GM12878 (cell line): ENCODE measurements around the gene HBB. TPM values are rescaled to one million over a fixed set of nuclear protein-coding genes. Genes with fewer than 3 reads are reported as not detected.

ENCODE experiments used
- ATF2 ChIP-seq: IDR thresholded peaks from 2 replicates; pipeline ENCODE4 v1.6.1; 2012; ENCODE audit warnings: low read length, inconsistent platforms
- CTCF ChIP-seq, 3 experiments: IDR thresholded peaks in 2 of 3; conservative IDR thresholded peaks in 1 of 3; 2 replicates each; pipeline ENCODE4 v1.5.1; 2011; ENCODE audit warnings: low read depth in 3 of 3, low read length in 3 of 3, mild to moderate bottlenecking in 3 of 3, control low read depth in 2 of 3, moderate library complexity in 2 of 3, inconsistent platforms in 1 of 3, mixed read lengths in 1 of 3; ENCODE audit not compliant: control insufficient read depth in 2 of 3, insufficient read depth in 1 of 3; ENCODE audit errors: extremely low read depth in 1 of 3
- MAX ChIP-seq: IDR thresholded peaks from 2 replicates; pipeline ENCODE4 v1.6.1; 2012; ENCODE audit warnings: low read depth, low read length, improper control_type of control experiment
- NR2C2 ChIP-seq: IDR thresholded peaks from 2 replicates; pipeline ENCODE4 v1.6.1; 2011; ENCODE audit warnings: borderline replicate concordance, low read depth; ENCODE audit not compliant: control insufficient read depth, insufficient read length
- SIN3A ChIP-seq: IDR thresholded peaks from 2 replicates; pipeline ENCODE4 v1.6.1; 2012; ENCODE audit warnings: low read depth, low read length, improper control_type of control experiment
- USF1 ChIP-seq: IDR thresholded peaks from 2 replicates; pipeline ENCODE4 v1.6.1; 2011; ENCODE audit warnings: borderline replicate concordance, low read depth, mild to moderate bottlenecking, moderate library complexity, mixed read lengths, low read length; ENCODE audit not compliant: insufficient read depth; ENCODE audit errors: extremely low read length
- polyA plus RNA-seq, 11 experiments: library from polyadenylated mRNA; depleted of rRNA in 4 of 11; unstranded in 6 of 11; stranded (reverse) in 5 of 11; fragments of >200 nt; fragmentation: Nextera tagmentation in 4 of 11; fragmentation: Illumina TruSeq in 1 of 11; extraction: Ambion mirVana in 4 of 11; extraction: Trizol in 1 of 11; gene quantifications; 1 replicate in 1 of 11; 2 replicates in 10 of 11; pipeline versions ENCODE4 v1.2.1 to v1.2.3, GENCODE V29; 2011 to 2016; ENCODE audit warnings: inconsistent platforms in 2 of 11, missing spikeins in 2 of 11, low read depth in 1 of 11
- total RNA-seq, 4 experiments: library from RNA; depleted of rRNA in 3 of 4; stranded (reverse); fragments of >200 nt in 3 of 4; fragmentation: Illumina TruSeq in 1 of 4; extraction: Trizol in 1 of 4; gene quantifications; 2 replicates each; pipeline versions ENCODE4 v1.2.1 to v1.2.3, GENCODE V29; 2013 to 2021

The HBB gene
- total and polyA plus RNA-seq, 10 of the 15 experiments (the other 5 are each of a cell fraction or from before 2014, with no cell fraction given) = 0.36 TPM; not detected in 9

GRCh38 chr11:5252192-5252918, 25.5 kb upstream of the HBB start (continued):
- TF ChIP-seq ATF2 = no peak
- no peak for TF ChIP-seq NR2C2
- TF ChIP-seq SIN3A = no peak
- TF ChIP-seq CTCF (IDR thresholded peaks at IDR 0.05 in 2 of 3, conservative IDR thresholded peaks at IDR 0.05 in 1 of 3; ENCODE audit: control insufficient read depth in 2 of 3, extremely low read depth in 1 of 3, insufficient read depth in 1 of 3, low read depth in 3 of 3, low read length in 3 of 3) = no peak
- TF ChIP-seq USF1 = no peak
- no peak for TF ChIP-seq MAX
- TF ChIP-seq, all 136 proteins: peak for 0
